ENCODE data around the gene OLFML3. TPM values are rescaled to one million over a fixed set of nuclear protein-coding genes. Genes with fewer than 3 reads are reported as not detected.
A peak's percentile ranks its signal among the peaks of the same experiment; 100 is the strongest.

OLFML3 gene, protein sequence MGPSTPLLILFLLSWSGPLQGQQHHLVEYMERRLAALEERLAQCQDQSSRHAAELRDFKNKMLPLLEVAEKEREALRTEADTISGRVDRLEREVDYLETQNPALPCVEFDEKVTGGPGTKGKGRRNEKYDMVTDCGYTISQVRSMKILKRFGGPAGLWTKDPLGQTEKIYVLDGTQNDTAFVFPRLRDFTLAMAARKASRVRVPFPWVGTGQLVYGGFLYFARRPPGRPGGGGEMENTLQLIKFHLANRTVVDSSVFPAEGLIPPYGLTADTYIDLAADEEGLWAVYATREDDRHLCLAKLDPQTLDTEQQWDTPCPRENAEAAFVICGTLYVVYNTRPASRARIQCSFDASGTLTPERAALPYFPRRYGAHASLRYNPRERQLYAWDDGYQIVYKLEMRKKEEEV
- total RNA-seq (194 TPM), polyA plus RNA-seq (ENCODE audit: insufficient read depth in 1 of 8, insufficient read length in 8 of 8, low replicate concordance in 1 of 8) (100 to 1,000 TPM; 114 to 220 (median 182) TPM)
- long read RNA-seq, donor 1, transcript OLFML3-201 (3 exons, 1,780 nt): major isoform, 32 of 40 reads
- long read RNA-seq, donor 1, partial matches to known transcripts: 5 of 40 reads
- long read RNA-seq, donor 1, other reads (novel, unspliced or antisense): 0 of 40 reads
- long read RNA-seq, donor 2, transcript OLFML3-201 (3 exons, 1,780 nt): major isoform, 7 of 17 reads
- long read RNA-seq, donor 2, partial matches to known transcripts: 9 of 17 reads
- long read RNA-seq, donor 2, other reads (novel, unspliced or antisense): 0 of 17 reads
- long read RNA-seq, donor 3, transcript OLFML3-204 (2 exons, 2,063 nt): minor isoform, 7 of 74 reads
- long read RNA-seq, donor 3, transcript OLFML3-201 (3 exons, 1,780 nt): major isoform, 54 of 74 reads
- long read RNA-seq, donor 3, partial matches to known transcripts: 10 of 74 reads
- long read RNA-seq, donor 3, other reads (novel, unspliced or antisense): 0 of 74 reads
- long read RNA-seq, donor 4, transcript OLFML3-201 (3 exons, 1,780 nt): major isoform, 38 of 71 reads
- long read RNA-seq, donor 4, partial matches to known transcripts: 29 of 71 reads
- long read RNA-seq, donor 4, other reads (novel, unspliced or antisense): 0 of 71 reads
- long read RNA-seq, donor 5, transcript OLFML3-201 (3 exons, 1,780 nt): major isoform, 153 of 190 reads
- long read RNA-seq, donor 5, transcript OLFML3-204 (2 exons, 2,063 nt): minor isoform, 9 of 190 reads
- long read RNA-seq, donor 5, partial matches to known transcripts: 27 of 190 reads
- long read RNA-seq, donor 5, other reads (novel, unspliced or antisense): 0 of 190 reads
- long read RNA-seq, donor 6, transcript OLFML3-204 (2 exons, 2,063 nt): minor isoform, 11 of 112 reads
- long read RNA-seq, donor 6, transcript OLFML3-201 (3 exons, 1,780 nt): major isoform, 75 of 112 reads
- long read RNA-seq, donor 6, partial matches to known transcripts: 26 of 112 reads
- long read RNA-seq, donor 6, other reads (novel, unspliced or antisense): 0 of 112 reads
- long read RNA-seq, donor 7, transcript OLFML3-204 (2 exons, 2,063 nt): minor isoform, 9 of 115 reads
- long read RNA-seq, donor 7, transcript OLFML3-201 (3 exons, 1,780 nt): major isoform, 85 of 115 reads
- long read RNA-seq, donor 7, partial matches to known transcripts: 20 of 115 reads
- long read RNA-seq, donor 7, other reads (novel, unspliced or antisense): 0 of 115 reads
- long read RNA-seq, donor 8, transcript OLFML3-201 (3 exons, 1,780 nt): major isoform, 28 of 41 reads
- long read RNA-seq, donor 8, transcript OLFML3-204 (2 exons, 2,063 nt): minor isoform, 6 of 41 reads
- long read RNA-seq, donor 8, partial matches to known transcripts: 5 of 41 reads
- long read RNA-seq, donor 8, other reads (novel, unspliced or antisense): 0 of 41 reads
- long read RNA-seq, donor 9, transcript OLFML3-204 (2 exons, 2,063 nt): minor isoform, 8 of 70 reads
- long read RNA-seq, donor 9, transcript OLFML3-201 (3 exons, 1,780 nt): major isoform, 44 of 70 reads
- long read RNA-seq, donor 9, partial matches to known transcripts: 17 of 70 reads
- long read RNA-seq, donor 9, other reads (novel, unspliced or antisense): 0 of 70 reads
- long read RNA-seq, donor 10, transcript OLFML3-204 (2 exons, 2,063 nt): minor isoform, 5 of 75 reads
- long read RNA-seq, donor 10, transcript OLFML3-201 (3 exons, 1,780 nt): major isoform, 55 of 75 reads
- long read RNA-seq, donor 10, partial matches to known transcripts: 14 of 75 reads
- long read RNA-seq, donor 10, other reads (novel, unspliced or antisense): 0 of 75 reads
- long read RNA-seq, donor 11, transcript OLFML3-201 (3 exons, 1,780 nt): major isoform, 72 of 95 reads
- long read RNA-seq, donor 11, transcript OLFML3-204 (2 exons, 2,063 nt): minor isoform, 10 of 95 reads
- long read RNA-seq, donor 11, partial matches to known transcripts: 13 of 95 reads
- long read RNA-seq, donor 11, other reads (novel, unspliced or antisense): 0 of 95 reads

DNA sequence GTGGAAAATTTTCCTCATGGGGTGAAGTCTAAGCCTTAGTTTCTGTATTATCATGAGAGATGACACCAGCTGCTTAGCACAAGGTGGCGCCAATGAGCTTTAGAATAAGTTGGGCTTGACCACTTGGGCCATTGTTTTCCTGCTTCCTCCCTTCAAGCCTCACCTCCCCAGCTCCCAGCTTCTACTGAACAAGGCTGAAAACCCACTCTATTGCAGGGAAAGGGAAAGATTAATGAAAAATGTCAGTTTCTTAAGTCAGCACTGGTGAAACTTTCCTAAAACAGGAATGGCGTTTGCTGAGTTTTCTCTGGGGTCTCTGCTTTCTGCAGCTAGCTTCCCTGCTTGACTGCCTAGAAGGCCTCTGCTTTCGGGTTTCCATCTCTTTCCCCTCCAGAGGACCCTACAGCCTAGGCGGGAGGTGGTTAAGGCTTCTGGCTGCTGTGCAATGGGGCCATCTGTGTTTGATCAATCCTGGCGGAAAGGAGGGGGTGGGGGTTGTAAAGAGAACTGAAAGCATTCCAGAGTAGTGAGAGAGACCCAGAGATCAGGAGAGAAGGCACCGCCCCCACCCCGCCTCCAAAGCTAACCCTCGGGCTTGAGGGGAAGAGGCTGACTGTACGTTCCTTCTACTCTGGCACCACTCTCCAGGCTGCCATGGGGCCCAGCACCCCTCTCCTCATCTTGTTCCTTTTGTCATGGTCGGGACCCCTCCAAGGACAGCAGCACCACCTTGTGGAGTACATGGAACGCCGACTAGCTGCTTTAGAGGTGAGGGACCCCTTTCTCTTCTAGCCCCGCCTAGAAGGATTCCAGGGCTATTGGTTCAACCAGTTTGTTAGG is at the start of gene OLFML3:
Gene OLFML3, plus strand, starts transcription at position 612 of the 840 bp plus-strand sequence. Its CDS starts 43 bp downstream, at position 655.
- WGBS (ENCODE audit: insufficient coverage): 11% methylated on average over 2 of the region's 13 CpGs
- Histone ChIP-seq H3K4me3 (ENCODE audit: low read length) (peak within 1 kb of the TSS; percentile 40), H3K27ac (ENCODE audit: low read length) (peak within 1 kb of the TSS; percentile 89), H3K9me3 (replicated peaks; ENCODE audit: control insufficient read depth, low read depth, low read length) (no peaks in the 10 kb centered on the region), H3K4me1 (ENCODE audit: control insufficient read depth, insufficient read depth, low read length) (peaks cover 57% of the 10 kb centered on the region), H3K27me3 (ENCODE audit: control insufficient read depth, insufficient read depth, low read length) (no peaks in the 10 kb centered on the region), H3K36me3 (ENCODE audit: control insufficient read depth, insufficient read depth, low read length) (peaks cover 10% of the 10 kb centered on the region)
- peak; percentile 98 for DNase-seq

DNA sequence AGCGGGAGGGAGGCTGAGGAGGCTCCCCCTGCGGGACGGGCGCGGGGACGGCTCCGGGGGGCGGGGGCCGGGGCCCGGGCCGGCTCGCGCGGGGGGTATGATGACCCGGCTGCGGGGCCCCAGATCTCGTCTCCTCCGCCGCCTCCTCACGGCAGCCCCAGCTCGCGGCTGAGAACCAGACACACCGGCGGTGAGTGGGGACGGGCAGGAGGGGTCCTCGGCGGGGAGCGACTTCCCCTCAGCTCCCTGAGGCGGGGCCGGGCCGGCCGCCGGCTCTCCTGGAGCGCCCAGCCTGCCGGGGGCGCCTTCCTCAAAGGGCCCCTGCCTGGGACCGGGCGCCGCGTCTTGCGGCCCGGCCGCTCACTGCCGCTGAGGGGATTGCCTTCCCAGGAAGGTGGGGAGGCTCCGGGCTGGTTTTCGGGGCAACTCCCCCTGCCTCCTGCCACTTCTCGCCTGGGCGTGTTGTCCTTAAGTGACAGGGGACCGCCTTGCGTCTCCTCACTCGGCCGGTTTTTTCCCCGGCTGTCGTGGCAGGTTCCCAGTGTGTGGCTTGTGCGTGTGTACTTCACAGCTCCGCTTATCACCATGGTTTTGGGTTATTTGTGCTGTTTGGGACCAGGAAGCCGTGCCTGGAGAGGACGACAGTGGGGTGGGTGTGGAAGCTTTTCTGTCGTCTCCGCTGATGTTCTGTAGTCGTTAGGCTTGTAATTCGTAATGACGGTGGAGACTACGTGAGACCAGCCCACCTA is 49.4 kb upstream of the OLFML3 start:
- Histone ChIP-seq H3K36me3 (ENCODE audit: control insufficient read depth, insufficient read depth, low read length) (no peaks in the 10 kb centered on the region), H3K4me1 (ENCODE audit: control insufficient read depth, insufficient read depth, low read length) (peaks cover 10% of the 10 kb centered on the region), H3K27ac (ENCODE audit: low read length) (peak overlapping the region; percentile 99), H3K4me3 (ENCODE audit: low read length) (peak overlapping the region; percentile 93), H3K9me3 (replicated peaks; ENCODE audit: control insufficient read depth, low read depth, low read length) (no peaks in the 10 kb centered on the region), H3K27me3 (ENCODE audit: control insufficient read depth, insufficient read depth, low read length) (no peaks in the 10 kb centered on the region)
- DNase-seq: peak; percentile 65
- WGBS (ENCODE audit: insufficient coverage): under 1% methylated on average over 46 of the region's 64 CpGs

DNA sequence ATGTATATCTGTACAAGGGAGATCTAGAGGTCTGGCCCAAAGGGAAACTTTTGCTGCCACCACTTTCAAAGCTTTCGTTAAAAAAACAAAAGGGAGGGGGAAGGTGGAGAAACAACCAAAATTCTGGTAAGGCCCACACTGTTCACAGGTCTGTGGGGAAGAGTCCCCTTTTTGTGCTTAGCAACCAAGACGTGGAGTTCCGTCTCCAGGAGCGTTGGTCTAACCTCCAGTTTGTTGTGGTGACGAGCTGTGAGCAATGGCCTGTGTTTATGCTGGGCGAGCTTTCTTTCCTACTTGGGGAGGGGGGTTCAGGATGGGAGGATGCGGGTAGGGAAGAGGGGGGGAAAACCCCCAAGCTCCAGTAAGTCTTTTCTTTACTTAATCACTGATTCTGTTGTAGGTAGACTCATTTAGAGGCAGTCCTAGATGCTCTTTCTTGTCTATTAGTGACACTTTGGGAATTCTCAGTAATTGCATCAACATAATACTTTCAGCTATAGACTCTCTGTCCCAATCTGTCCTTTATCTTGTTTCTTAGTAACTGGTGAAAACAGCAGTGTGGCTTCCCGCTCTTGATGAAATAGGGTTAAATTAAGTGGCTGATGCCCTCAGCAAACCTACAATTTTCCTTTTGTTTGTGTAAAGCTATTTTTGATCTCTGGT is 48.6 kb upstream of the OLFML3 start:
- DNase-seq: peak; percentile 76

DNA sequence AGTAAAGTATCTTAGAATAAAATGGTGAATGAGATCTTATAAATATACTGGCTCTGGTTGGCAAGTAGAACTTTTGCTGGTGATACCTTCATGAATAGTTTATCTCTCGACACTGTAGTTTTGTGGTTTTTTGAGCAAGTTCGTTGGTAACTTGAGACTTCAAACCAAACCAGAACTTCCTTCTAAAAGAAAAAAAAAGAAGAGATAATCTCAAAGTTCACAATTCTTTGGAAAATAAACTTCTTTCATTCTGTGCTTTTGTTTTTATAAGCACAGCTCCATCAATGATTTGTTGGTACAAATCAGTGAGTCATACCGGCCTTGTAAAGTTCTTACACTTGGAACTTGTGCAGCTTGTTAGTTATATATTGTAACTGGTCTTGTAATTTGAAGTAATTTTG is 47.8 kb upstream of the OLFML3 start:
- peak overlapping the region; percentile 99 for H3K27ac ChIP-seq (ENCODE audit: low read length)
- no peak overlapping the region for H3K4me3 ChIP-seq (ENCODE audit: low read length)
- H3K9me3 ChIP-seq (replicated peaks; ENCODE audit: control insufficient read depth, low read depth, low read length): no peaks in the 10 kb centered on the region
- no peaks in the 10 kb centered on the region for H3K36me3 ChIP-seq (ENCODE audit: control insufficient read depth, insufficient read depth, low read length)
- no peaks in the 10 kb centered on the region for H3K27me3 ChIP-seq (ENCODE audit: control insufficient read depth, insufficient read depth, low read length)
- no peak for DNase-seq
- no CpG with 5 or more reads among the region's 3 CpGs for WGBS (ENCODE audit: insufficient coverage)
- H3K4me1 ChIP-seq (ENCODE audit: control insufficient read depth, insufficient read depth, low read length): peaks cover 10% of the 10 kb centered on the region

More for the DNA sequence above, 48.6 kb upstream of the OLFML3 start:
- H3K4me1 ChIP-seq (ENCODE audit: control insufficient read depth, insufficient read depth, low read length): peaks cover 10% of the 10 kb centered on the region
- H3K27ac ChIP-seq (ENCODE audit: low read length): peak overlapping the region; percentile 99
- no peaks in the 10 kb centered on the region for H3K27me3 ChIP-seq (ENCODE audit: control insufficient read depth, insufficient read depth, low read length)
- H3K4me3 ChIP-seq (ENCODE audit: low read length): peak overlapping the region; percentile 93
- no peaks in the 10 kb centered on the region for H3K36me3 ChIP-seq (ENCODE audit: control insufficient read depth, insufficient read depth, low read length)
- H3K9me3 ChIP-seq (replicated peaks; ENCODE audit: control insufficient read depth, low read depth, low read length): no peaks in the 10 kb centered on the region
- no CpG with 5 or more reads among the region's 8 CpGs for WGBS (ENCODE audit: insufficient coverage)

DNA sequence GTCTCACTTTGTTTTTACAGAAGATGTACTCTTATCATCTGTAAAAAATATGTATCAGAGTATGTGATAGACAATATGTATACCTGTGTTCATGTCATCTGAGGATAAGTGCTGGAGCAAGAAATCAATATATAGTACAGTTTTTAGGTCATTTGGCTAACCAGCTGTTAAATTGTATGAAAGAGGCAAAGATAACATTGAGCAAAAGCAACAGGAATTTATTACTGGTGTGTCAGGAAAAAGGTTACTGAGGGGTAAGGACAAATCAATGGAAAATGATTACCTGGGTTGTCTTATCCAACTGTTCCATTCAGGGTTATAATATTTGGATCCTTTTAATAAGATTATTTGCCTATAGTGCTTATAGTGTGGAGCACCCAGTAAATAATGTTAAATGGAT is 45.3 kb upstream of the OLFML3 start:
- no peak overlapping the region for H3K27ac ChIP-seq (ENCODE audit: low read length)
- H3K4me3 ChIP-seq (ENCODE audit: low read length): no peak overlapping the region
- H3K4me1 ChIP-seq (ENCODE audit: control insufficient read depth, insufficient read depth, low read length): peaks cover 10% of the 10 kb centered on the region

DNA sequence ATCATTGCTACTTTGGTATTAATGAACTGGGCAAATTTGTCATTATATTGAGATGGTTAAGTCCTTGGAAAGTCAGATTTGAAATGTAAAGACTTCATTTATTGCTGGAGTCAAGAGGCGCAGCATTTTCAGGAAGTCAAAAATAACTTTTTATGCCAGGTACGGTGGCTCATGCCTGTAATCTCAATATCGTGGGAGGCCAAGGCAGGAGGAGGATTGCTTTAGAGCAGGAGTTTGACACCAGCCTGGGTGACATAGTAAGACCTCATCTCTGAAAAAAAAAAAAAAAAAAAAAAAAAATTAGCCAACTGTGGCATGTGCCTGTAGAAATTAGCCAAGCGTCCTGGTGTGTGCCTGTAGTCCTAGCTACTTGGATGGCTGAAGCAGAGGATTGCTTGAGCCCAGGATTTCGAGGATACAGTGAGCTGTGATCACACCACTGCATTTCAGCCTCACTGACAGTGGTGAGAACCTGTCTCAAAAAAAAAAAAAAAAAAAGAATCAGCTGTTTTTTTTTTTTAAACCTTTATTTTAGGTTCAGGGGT is 44.7 kb upstream of the OLFML3 start:
- H3K9me3 ChIP-seq (replicated peaks; ENCODE audit: control insufficient read depth, low read depth, low read length): no peaks in the 10 kb centered on the region
- H3K36me3 ChIP-seq (ENCODE audit: control insufficient read depth, insufficient read depth, low read length): no peaks in the 10 kb centered on the region
- H3K4me1 ChIP-seq (ENCODE audit: control insufficient read depth, insufficient read depth, low read length): peaks cover 10% of the 10 kb centered on the region
- H3K27me3 ChIP-seq (ENCODE audit: control insufficient read depth, insufficient read depth, low read length): no peaks in the 10 kb centered on the region
- H3K27ac ChIP-seq (ENCODE audit: low read length): no peak overlapping the region
- H3K4me3 ChIP-seq (ENCODE audit: low read length): no peak overlapping the region
- DNase-seq: no peak
- WGBS (ENCODE audit: insufficient coverage): no CpG with 5 or more reads among the region's 5 CpGs

More for the DNA sequence above, 45.3 kb upstream of the OLFML3 start:
- Histone ChIP-seq H3K27me3 (ENCODE audit: control insufficient read depth, insufficient read depth, low read length) (no peaks in the 10 kb centered on the region), H3K9me3 (replicated peaks; ENCODE audit: control insufficient read depth, low read depth, low read length) (no peaks in the 10 kb centered on the region), H3K36me3 (ENCODE audit: control insufficient read depth, insufficient read depth, low read length) (no peaks in the 10 kb centered on the region)
- DNase-seq: no peak

DNA sequence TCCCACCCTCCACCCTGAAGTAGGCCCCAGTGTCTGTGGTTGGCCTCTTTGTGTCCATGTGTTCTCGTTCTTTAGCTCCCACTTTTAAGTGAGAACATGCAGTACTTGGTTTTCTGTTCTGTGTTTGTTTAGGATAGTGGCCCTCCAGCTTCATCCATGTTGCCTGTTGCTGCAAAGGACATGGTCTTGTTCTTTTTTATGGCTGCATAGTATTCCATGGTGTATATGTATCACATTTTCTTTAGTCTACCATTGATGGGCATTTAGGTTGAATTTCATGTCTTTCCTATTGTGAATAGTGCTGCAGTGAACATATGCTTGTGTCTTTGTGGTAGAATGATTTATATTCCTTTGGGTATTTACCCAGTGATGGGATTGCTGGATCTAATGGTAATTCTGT is 44.1 kb upstream of the OLFML3 start:
- no CpG with 5 or more reads among the region's 1 CpG for WGBS (ENCODE audit: insufficient coverage)
- Histone ChIP-seq H3K36me3 (ENCODE audit: control insufficient read depth, insufficient read depth, low read length) (no peaks in the 10 kb centered on the region), H3K9me3 (replicated peaks; ENCODE audit: control insufficient read depth, low read depth, low read length) (no peaks in the 10 kb centered on the region), H3K27ac (ENCODE audit: low read length) (no peak overlapping the region), H3K4me1 (ENCODE audit: control insufficient read depth, insufficient read depth, low read length) (peaks cover 10% of the 10 kb centered on the region), H3K4me3 (ENCODE audit: low read length) (no peak overlapping the region), H3K27me3 (ENCODE audit: control insufficient read depth, insufficient read depth, low read length) (no peaks in the 10 kb centered on the region)
- DNase-seq: no peak

Data from muscle of leg (tissue), 16 donors.